ENCODE data around the gene FTH1.
A peak's percentile ranks its signal among the peaks of the same experiment; 100 is the strongest.
"Not testable (repeated sequence)": the region's sequence is repeated elsewhere in the genome, so short reads cannot be mapped to it uniquely, and the experiment has no call there.

Gene FTH1

GRCh38 chr11:61963282-61964057 lies 4.0 kb downstream of the FTH1 start:
- no peak for DNase-seq

GRCh38 chr11:61963016-61963281 lies 4.5 kb downstream of the FTH1 start:
- peak; percentile 78 for DNase-seq

DNA sequence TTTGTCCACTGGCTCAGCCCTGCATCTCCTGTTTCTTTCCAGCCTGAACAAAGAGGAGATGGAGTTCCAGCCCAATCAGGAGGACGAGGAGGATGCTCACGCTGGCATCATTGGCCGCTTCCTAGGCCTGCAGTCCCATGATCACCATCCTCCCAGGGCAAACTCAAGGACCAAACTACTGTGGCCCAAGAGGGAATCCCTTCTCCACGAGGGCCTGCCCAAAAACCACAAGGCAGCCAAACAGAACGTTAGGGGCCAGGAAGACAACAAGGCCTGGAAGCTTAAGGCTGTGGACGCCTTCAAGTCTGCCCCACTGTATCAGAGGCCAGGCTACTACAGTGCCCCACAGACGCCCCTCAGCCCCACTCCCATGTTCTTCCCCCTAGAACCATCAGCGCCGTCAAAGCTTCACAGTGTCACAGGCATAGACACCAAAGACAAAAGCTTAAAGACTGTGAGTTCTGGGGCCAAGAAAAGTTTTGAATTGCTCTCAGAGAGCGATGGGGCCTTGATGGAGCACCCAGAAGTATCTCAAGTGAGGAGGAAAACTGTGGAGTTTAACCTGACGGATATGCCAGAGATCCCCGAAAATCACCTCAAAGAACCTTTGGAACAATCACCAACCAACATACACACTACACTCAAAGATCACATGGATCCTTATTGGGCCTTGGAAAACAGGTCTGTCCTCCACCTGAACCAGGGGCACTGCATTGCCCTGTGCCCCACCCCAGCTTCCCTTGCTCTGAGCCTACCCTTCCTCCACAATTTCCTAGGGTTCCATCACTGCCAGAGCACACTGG lies 5.0 kb downstream of the FTH1 start:
- DNase-seq, result no peak

DNA sequence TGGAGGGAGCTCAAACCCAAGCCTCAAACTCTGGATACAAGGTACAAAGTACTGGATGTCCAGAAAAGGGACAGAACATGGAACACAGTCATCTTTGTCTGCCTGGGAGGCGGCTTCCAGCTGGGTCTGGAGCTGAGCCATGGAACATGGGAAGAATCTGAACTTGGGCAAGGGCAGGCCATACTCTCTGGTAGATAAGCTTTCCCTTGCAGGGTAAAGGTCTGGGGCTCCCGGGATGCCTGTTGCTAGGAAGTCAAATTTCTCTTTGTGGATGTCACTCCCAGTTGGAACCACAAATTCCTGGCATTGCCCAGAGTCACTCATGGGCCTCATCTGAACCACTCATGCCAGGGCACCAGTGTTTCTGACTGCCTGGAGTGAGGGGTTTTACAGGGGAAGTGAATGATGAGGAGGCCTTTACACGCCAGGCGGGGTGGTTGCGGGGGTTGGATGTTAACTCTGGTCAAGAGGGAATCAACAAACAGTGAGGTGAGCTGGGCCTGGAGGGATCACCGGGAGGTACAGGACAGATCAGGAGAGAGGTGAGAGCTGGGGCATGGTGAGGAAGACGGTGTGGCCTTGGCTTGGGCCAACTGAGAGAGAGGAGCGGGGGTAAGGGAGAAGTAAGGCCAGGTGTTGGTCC lies 5.7 kb downstream of the FTH1 start:
- DNase-seq, result peak; percentile 62

DNA sequence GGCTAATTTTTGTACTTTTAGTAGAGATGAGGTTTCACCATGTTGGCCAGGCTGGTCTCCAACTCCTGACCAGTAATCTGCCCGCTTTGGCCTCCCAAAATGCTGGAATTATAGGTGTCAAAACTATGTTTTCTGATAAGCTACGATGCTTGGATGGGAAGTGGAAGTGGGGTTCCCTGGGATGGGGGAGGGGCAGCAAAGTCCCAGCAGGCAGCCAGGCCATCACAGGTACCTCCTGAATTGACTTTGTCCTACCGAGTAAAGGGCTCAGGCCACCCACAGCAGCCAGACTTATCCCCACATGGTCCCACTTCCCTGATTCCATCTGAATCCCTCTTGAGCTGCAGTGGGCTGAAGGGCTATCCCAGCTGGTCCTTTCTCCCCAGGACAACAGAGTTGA lies 6.9 kb downstream of the FTH1 start:
- no peak for DNase-seq

DNA sequence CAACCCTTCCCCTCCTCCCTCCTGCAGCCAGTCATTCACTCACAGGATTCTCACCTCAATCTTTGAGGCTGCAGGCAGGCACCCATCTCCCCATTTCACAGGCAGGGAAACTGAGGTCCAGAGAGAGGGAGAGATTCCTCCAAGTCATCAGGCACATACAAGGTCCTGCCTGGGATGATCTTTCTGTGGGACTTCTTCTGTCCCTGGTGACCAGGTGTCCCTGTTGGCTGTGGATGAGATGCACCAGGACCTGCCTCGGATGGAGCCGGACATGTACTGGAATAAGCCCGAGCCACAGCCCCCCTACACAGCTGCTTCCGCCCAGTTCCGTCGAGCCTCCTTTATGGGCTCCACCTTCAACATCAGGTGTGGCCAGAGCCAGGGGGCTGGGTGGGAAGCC lies 7.8 kb downstream of the FTH1 start:
- DNase-seq, result no peak

- no peak for DNase-seq
These were observed 8.3 kb downstream of the FTH1 start for GRCh38 chr11:61959114-61959513.

DNA sequence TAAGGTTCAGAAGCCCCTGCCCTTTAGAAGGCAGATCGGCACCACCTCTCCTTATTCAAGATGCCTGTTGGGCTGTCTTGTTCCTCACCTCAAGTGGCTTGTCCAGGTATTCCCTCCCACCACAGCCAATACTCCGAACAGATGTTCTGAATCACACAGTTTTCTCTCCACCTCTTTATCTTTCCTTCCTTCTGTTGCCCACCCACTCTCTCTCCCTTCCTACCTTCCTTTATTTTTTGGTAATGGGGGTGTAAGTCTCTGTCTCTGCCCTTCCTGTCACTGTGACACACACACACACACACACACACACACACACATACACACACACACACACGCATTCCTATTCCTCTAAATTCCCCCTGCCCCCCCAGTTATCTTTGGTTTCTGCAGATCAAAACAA lies 8.8 kb downstream of the FTH1 start:
- DNase-seq, result no peak

- no peak for DNase-seq
These were observed 10.2 kb downstream of the FTH1 start for GRCh38 chr11:61957021-61957770.

GRCh38 chr11:61956191-61957020 lies 11.0 kb downstream of the FTH1 start:
- no peak for DNase-seq

DNA sequence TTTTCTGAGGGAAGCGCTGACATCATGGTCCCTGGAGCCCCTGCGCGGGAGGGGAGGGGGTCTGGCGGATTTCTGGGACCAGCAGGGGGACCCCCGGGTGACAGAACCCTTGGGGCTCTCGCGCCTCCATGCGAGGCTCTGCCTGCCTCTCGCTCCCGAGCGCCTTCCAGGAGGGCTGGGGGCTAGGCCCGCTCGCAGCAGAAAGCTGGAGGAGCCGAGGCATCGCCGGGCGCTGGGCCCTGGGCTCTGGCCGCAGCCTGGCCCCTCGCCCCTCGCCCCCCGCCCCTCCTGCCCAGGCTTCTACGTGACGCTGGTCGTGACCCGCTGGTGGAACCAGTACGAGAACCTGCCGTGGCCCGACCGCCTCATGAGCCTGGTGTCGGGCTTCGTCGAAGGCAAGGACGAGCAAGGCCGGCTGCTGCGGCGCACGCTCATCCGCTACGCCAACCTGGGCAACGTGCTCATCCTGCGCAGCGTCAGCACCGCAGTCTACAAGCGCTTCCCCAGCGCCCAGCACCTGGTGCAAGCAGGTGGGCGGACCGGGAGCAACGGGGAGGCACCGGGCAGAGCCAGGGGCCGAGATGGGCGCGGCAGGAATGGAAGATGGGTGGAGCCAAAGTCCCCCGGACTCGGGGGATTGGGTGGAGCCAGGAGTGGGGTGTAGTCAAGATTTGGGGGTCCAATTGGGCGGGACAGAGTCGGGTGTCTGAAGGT lies 11.9 kb downstream of the FTH1 start:
- peak; percentile 62 for DNase-seq

- peak; percentile 92 for DNase-seq
These were observed 12.5 kb downstream of the FTH1 start for GRCh38 chr11:61954851-61955421.

GRCh38 chr11:61954106-61954850 lies 13.2 kb downstream of the FTH1 start:
- DNase-seq, result no peak

DNA sequence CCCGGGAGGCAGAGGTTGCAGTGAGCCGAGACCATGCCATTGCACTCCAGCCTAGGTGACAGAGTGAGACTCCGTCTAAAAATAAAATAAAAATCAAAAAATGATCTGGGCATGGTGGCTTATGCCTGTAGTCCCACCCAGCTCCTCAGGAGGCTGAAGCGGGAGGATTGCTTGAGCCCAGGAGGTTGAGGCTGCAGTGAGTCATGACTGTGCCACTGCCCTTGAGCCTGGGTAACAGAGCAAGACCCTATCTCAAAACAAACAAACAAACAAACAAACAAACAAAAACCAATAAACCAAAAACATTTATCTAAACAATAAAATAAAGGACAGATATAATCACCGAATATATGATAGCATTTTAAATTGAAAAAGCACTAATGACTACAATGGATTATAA lies 13.8 kb downstream of the FTH1 start:
- not testable (repeated sequence) for DNase-seq

- no peak for DNase-seq
These were observed 14.6 kb downstream of the FTH1 start for GRCh38 chr11:61952882-61953281.

DNA sequence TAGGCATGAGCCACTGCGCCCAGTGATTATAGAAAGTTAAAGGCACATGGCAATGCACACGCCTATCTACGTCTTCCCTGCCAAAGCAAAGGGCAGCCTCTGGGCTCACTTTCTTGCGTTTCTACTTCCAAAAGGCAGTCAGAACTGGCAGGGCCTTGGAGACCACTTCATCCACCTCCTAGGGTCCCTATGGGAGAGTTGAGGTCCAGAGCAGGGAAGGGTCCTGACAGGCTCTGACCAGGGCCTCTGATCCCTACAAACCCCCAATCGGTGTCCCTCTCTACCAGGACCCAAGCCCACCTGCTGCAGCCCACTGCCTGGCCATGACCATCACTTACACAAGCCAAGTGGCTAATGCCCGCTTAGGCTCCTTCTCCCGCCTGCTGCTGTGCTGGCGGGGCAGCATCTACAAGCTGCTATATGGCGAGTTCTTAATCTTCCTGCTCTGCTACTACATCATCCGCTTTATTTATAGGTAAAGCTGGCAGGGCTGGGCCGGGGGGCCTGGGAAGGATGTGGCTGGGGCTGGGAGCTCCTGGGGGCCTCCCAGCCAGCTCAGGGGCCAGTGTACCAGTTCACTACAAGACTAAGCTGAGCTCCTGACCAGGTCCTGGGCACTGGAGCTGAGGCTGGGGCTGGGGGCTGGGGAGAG lies 15.8 kb downstream of the FTH1 start:
- no peak for DNase-seq

DNA sequence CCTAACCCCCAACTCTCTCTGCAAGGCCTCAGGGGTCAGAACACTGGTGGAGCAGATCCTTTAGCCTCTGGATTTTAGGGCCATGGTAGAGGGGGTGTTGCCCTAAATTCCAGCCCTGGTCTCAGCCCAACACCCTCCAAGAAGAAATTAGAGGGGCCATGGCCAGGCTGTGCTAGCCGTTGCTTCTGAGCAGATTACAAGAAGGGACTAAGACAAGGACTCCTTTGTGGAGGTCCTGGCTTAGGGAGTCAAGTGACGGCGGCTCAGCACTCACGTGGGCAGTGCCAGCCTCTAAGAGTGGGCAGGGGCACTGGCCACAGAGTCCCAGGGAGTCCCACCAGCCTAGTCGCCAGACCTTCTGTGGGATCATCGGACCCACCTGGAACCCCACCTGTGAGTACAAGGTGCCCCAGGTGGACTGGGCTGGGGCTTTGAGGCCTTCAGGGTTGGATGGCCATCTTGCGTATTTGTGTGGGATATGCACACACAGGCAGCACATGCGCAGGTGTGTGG lies 17.3 kb downstream of the FTH1 start, which contains the start of gene BEST1:
Gene BEST1 (plus strand): TSS at position 317 of the 513 bp plus-strand sequence. CDS start 1,456 bp downstream, outside the sequence.
- no peak for DNase-seq

GRCh38 chr11:61949169-61950034 lies 18.0 kb downstream of the FTH1 start:
- DNase-seq, result peak; percentile 84

- no peak for DNase-seq
These were observed 18.9 kb downstream of the FTH1 start for GRCh38 chr11:61948505-61948904.

Data from islet precursor cell (in vitro differentiated cells).